ENCODE data around the gene SNX3. TPM values are rescaled to one million over a fixed set of nuclear protein-coding genes. Genes with fewer than 3 reads are reported as not detected.

Gene SNX3
- total and polyA plus RNA-seq, 12 donors: 108 to 269 (median 235) TPM

GRCh38 chr6:108243836-108244235 is 17.0 kb downstream of the SNX3 start:
- intact Hi-C loops (cut with DNase I): no loop called here
- Histone ChIP-seq H3K4me1 (peaks cover 0 to 17% (median 3%) of the 10 kb centered on the region in 9 donors), H3K36me3 (peaks cover 0 to 42% (median 3%) of the 10 kb centered on the region in 9 donors), H3K9me3 (peaks cover 0 to 16% (median 8%) of the 10 kb centered on the region in 11 donors), H3K27me3 (no peaks in the 10 kb centered on the region), H3K4me3 (no peak overlapping the region), H3K27ac (no peak overlapping the region)
- 94 to 96% methylated on average over 2 of the region's 2 CpGs for WGBS, 2 donors
- ATAC-seq (no peak), DNase-seq (no peak)
- TF ChIP-seq CTCF (IDR thresholded peaks at IDR 0.05): no peak

GRCh38 chr6:108242721-108243120 is 18.1 kb downstream of the SNX3 start:
- TF ChIP-seq CTCF (IDR thresholded peaks at IDR 0.05): no peak
- Histone ChIP-seq H3K27me3 (no peaks in the 10 kb centered on the region), H3K4me3 (no peak overlapping the region), H3K27ac (no peak overlapping the region), H3K36me3 (peaks cover 0 to 50% (median 3%) of the 10 kb centered on the region in 9 donors), H3K9me3 (peaks cover 0 to 16% (median 8%) of the 10 kb centered on the region in 11 donors), H3K4me1 (peaks cover 0 to 9% (median 0%) of the 10 kb centered on the region in 9 donors)
- WGBS, 2 donors: 94 to 99% methylated on average over 2 of the region's 2 CpGs
- ATAC-seq: no peak
- DNase-seq: no peak
- intact Hi-C loops (cut with DNase I): no loop called here

GRCh38 chr6:108242259-108242658 is 18.6 kb downstream of the SNX3 start:
- intact Hi-C loops (cut with DNase I): no loop called here
- ATAC-seq (no peak), DNase-seq (no peak)
- peaks cover 0 to 9% (median 0%) of the 10 kb centered on the region in 9 donors for H3K4me1 ChIP-seq
- H3K4me3 ChIP-seq: no peak overlapping the region
- H3K27me3 ChIP-seq: no peaks in the 10 kb centered on the region
- H3K27ac ChIP-seq: no peak overlapping the region
- TF ChIP-seq CTCF (IDR thresholded peaks at IDR 0.05): no peak
- H3K9me3 ChIP-seq: peaks cover 0 to 16% (median 8%) of the 10 kb centered on the region in 11 donors
- H3K36me3 ChIP-seq: peaks cover 0 to 55% (median 3%) of the 10 kb centered on the region in 9 donors
- 99 to 100% methylated on average over 2 of the region's 2 CpGs for WGBS, 2 donors

GRCh38 chr6:108238322-108238721 is 22.5 kb downstream of the SNX3 start:
- intact Hi-C loops (cut with DNase I): no loop called here
- H3K27ac ChIP-seq: no peak overlapping the region
- no peaks in the 10 kb centered on the region for H3K27me3 ChIP-seq
- WGBS, 2 donors: 97 to 98% methylated on average over 4 of the region's 4 CpGs
- no peak for DNase-seq
- peaks cover 0 to 47% (median 3%) of the 10 kb centered on the region in 9 donors for H3K36me3 ChIP-seq
- H3K4me3 ChIP-seq: no peak overlapping the region
- peaks cover 0 to 12% (median 6%) of the 10 kb centered on the region in 11 donors for H3K9me3 ChIP-seq
- no peak for ATAC-seq
- peaks cover 0 to 6% (median 0%) of the 10 kb centered on the region in 9 donors for H3K4me1 ChIP-seq
- no peak for TF ChIP-seq CTCF (IDR thresholded peaks at IDR 0.05)

All from heart right ventricle (tissue), 16 donors.